Left ventricle myocardium inferior (tissue), 1 donor: ENCODE data around the gene HM13. TPM values are rescaled to one million over a fixed set of nuclear protein-coding genes. Genes with fewer than 3 reads are reported as not detected.

Source experiments
- DNase-seq: peaks from one replicate; pipeline ENCODE4 v3.0.0-alpha.2; 2020
- H3K27ac ChIP-seq: fragments of 200-600 bp; replicated peaks from 2 replicates; pipeline ENCODE4 v1.8.0; 2021
- H3K27me3 ChIP-seq: fragments of 200-600 bp; 2 replicates; pipeline ENCODE4 v1.8.0; 2021; ENCODE audit warnings: low read depth
- H3K36me3 ChIP-seq: fragments of 200-600 bp; 2 replicates; pipeline ENCODE4 v1.8.0; 2021
- H3K4me1 ChIP-seq: fragments of 200-600 bp; 2 replicates; pipeline ENCODE4 v1.8.0; 2021
- H3K4me3 ChIP-seq: fragments of 200-600 bp; 2 replicates; pipeline ENCODE4 v1.8.0; 2021; ENCODE audit warnings: mild to moderate bottlenecking, moderate library complexity
- H3K9me3 ChIP-seq: fragments of 200-600 bp; replicated peaks from 2 replicates; pipeline ENCODE4 v1.8.0; 2021
- CTCF ChIP-seq: fragments of 200-600 bp; IDR thresholded peaks from 2 replicates; pipeline ENCODE4 v1.8.0; 2021; ENCODE audit warnings: antibody characterized with exemption, mild to moderate bottlenecking, borderline replicate concordance
- intact Hi-C: fragments of 100-400 bp; cut with micrococcal nuclease; formaldehyde crosslinking; loops from one replicate; pipeline ENCODE4 v1.11.0; 2022
- total RNA-seq: library from RNA; stranded (reverse); fragmentation: NEBNext Ultra II Directional; extraction: Animal tissue kit (Norgen Biotek cat#: 25700); gene quantifications from one replicate; pipeline ENCODE4 v1.2.1, GENCODE V29; 2021
- donor health status: DM: no; HTN: yes; CAD: no; lungs with severe emphysema.

HM13 gene
- total RNA-seq, 1 donor from 2014 or later, result 39.0 TPM

GRCh38 chr20:31547720-31548298 is 33.6 kb downstream of the HM13 start:
- Histone ChIP-seq H3K27me3 (no peaks in the 10 kb centered on the region), H3K36me3 (peaks cover 54% of the 10 kb centered on the region), H3K9me3 (no peaks in the 10 kb centered on the region), H3K27ac (peak overlapping the region; percentile 86), H3K4me3 (peak overlapping the region; percentile 70), H3K4me1 (peaks cover 35% of the 10 kb centered on the region)
- intact Hi-C loops, result no loop called here
- no peak for DNase-seq
- TF ChIP-seq CTCF, result no peak

- intact Hi-C loops, result no loop called here
- H3K36me3 ChIP-seq, result peaks cover 58% of the 10 kb centered on the region
- no peak for DNase-seq
- H3K4me3 ChIP-seq, result peak overlapping the region; percentile 70
- no peak for TF ChIP-seq CTCF
- H3K4me1 ChIP-seq, result peaks cover 35% of the 10 kb centered on the region
- no peak overlapping the region for H3K27ac ChIP-seq
- H3K9me3 ChIP-seq, result no peaks in the 10 kb centered on the region
- no peaks in the 10 kb centered on the region for H3K27me3 ChIP-seq
Observed at GRCh38 chr20:31548820-31549512, 34.7 kb downstream of the HM13 start.

- intact Hi-C loops, result no loop called here
- Histone ChIP-seq H3K27me3 (no peaks in the 10 kb centered on the region), H3K9me3 (no peaks in the 10 kb centered on the region), H3K4me3 (no peak overlapping the region), H3K36me3 (peaks cover 58% of the 10 kb centered on the region), H3K27ac (no peak overlapping the region), H3K4me1 (peaks cover 35% of the 10 kb centered on the region)
- no peak for TF ChIP-seq CTCF
- DNase-seq, result no peak
Observed at GRCh38 chr20:31549513-31549880, 35.3 kb downstream of the HM13 start.

GRCh38 chr20:31550099-31550498 is 35.9 kb downstream of the HM13 start:
- Histone ChIP-seq H3K27ac (no peak overlapping the region), H3K4me3 (no peak overlapping the region), H3K27me3 (no peaks in the 10 kb centered on the region), H3K9me3 (no peaks in the 10 kb centered on the region), H3K36me3 (peaks cover 64% of the 10 kb centered on the region), H3K4me1 (peaks cover 35% of the 10 kb centered on the region)
- intact Hi-C loops, result no loop called here
- DNase-seq, result no peak
- no peak for TF ChIP-seq CTCF

- no peaks in the 10 kb centered on the region for H3K27me3 ChIP-seq
- no peak for DNase-seq
- H3K4me1 ChIP-seq, result peaks cover 26% of the 10 kb centered on the region
- no peak overlapping the region for H3K27ac ChIP-seq
- no peak for TF ChIP-seq CTCF
- H3K4me3 ChIP-seq, result no peak overlapping the region
- peaks cover 77% of the 10 kb centered on the region for H3K36me3 ChIP-seq
- H3K9me3 ChIP-seq, result no peaks in the 10 kb centered on the region
- intact Hi-C loops, result no loop called here
Observed at GRCh38 chr20:31551163-31552081, 37.2 kb downstream of the HM13 start.
